ENCODE measurements around the gene TMEM69. TPM values are rescaled to one million over a fixed set of nuclear protein-coding genes. Genes with fewer than 3 reads are reported as not detected.
"Not testable (repeated sequence)": the region's sequence is repeated elsewhere in the genome, so short reads cannot be mapped to it uniquely, and the experiment has no call there.

The TMEM69 gene
- total RNA-seq, 1 donor from 2014 or later: 9.3 TPM

GRCh38 chr1:45677751-45678245 is 10.2 kb upstream of the TMEM69 start:
- DNase-seq (ENCODE audit: low read depth in 2 of 2): no peak

- DNase-seq (ENCODE audit: low read depth in 2 of 2): no peak
Observed at GRCh38 chr1:45678489-45678888, 9.5 kb upstream of the TMEM69 start.

- DNase-seq (ENCODE audit: low read depth in 2 of 2): peak; percentile 64 to 70
Observed at GRCh38 chr1:45679123-45679522, 8.9 kb upstream of the TMEM69 start.

- no peak for DNase-seq (ENCODE audit: low read depth in 2 of 2)
Observed at GRCh38 chr1:45682942-45683341, 5.0 kb upstream of the TMEM69 start.

GRCh38 chr1:45684402-45684801 is 3.6 kb upstream of the TMEM69 start:
- no peak for DNase-seq (ENCODE audit: low read depth in 2 of 2)

- peak; percentile 36 to 38 for DNase-seq (ENCODE audit: low read depth in 2 of 2)
Observed at GRCh38 chr1:45685308-45686014, 2.5 kb upstream of the TMEM69 start.

GRCh38 chr1:45686015-45686287 is 2.0 kb upstream of the TMEM69 start:
- DNase-seq (ENCODE audit: low read depth in 2 of 2): peak; percentile 47 to 56

- peak; percentile 99 for DNase-seq (ENCODE audit: low read depth in 2 of 2)
Observed at GRCh38 chr1:45686288-45687013, 1.5 kb upstream of the TMEM69 start, which contains the start of gene GPBP1L1. TSS of gene GPBP1L1 (minus strand) at chr1:45686533. CDS start at chr1:45659087, 27,446 bp downstream.

GRCh38 chr1:45687014-45687753 is 797 bp upstream of the TMEM69 start:
- peak; percentile 99 for DNase-seq (ENCODE audit: low read depth in 2 of 2)

GRCh38 chr1:45693811-45694210 is 5.8 kb downstream of the TMEM69 start:
- DNase-seq (ENCODE audit: low read depth in 2 of 2): not testable (repeated sequence)

GRCh38 chr1:45694823-45695222 is 6.8 kb downstream of the TMEM69 start:
- no peak for DNase-seq (ENCODE audit: low read depth in 2 of 2)

- DNase-seq (ENCODE audit: low read depth in 2 of 2): no peak
Observed at GRCh38 chr1:45704637-45705036, 16.7 kb downstream of the TMEM69 start.

GRCh38 chr1:45713711-45714110 is 25.7 kb downstream of the TMEM69 start:
- no peak for DNase-seq (ENCODE audit: low read depth in 2 of 2)

GRCh38 chr1:45716700-45717099 is 28.7 kb downstream of the TMEM69 start:
- DNase-seq (ENCODE audit: low read depth in 2 of 2): no peak

GRCh38 chr1:45717386-45717785 is 29.4 kb downstream of the TMEM69 start:
- DNase-seq (ENCODE audit: low read depth in 2 of 2): not testable (repeated sequence)

GRCh38 chr1:45718289-45718688 is 30.3 kb downstream of the TMEM69 start:
- DNase-seq (ENCODE audit: low read depth in 2 of 2): no peak

- no peak for DNase-seq (ENCODE audit: low read depth in 2 of 2)
Observed at GRCh38 chr1:45721207-45721606, 33.2 kb downstream of the TMEM69 start.

GRCh38 chr1:45722809-45723208 is 34.8 kb downstream of the TMEM69 start:
- DNase-seq (ENCODE audit: low read depth in 2 of 2): no peak

- no peak for DNase-seq (ENCODE audit: low read depth in 2 of 2)
Observed at GRCh38 chr1:45723248-45723930, 35.4 kb downstream of the TMEM69 start.

- not testable (repeated sequence) for DNase-seq (ENCODE audit: low read depth in 2 of 2)
Observed at GRCh38 chr1:45726007-45726406, 38.0 kb downstream of the TMEM69 start.

- no peak for DNase-seq (ENCODE audit: low read depth in 2 of 2)
Observed at GRCh38 chr1:45730075-45730779, 42.2 kb downstream of the TMEM69 start.

Data from lung microvascular endothelial cell (primary cell).